HS-27A (cell line): ENCODE measurements around the gene ANKRD45.
A peak's percentile ranks its signal among the peaks of the same experiment; 100 is the strongest.
"Not testable (repeated sequence)": the region's sequence is repeated elsewhere in the genome, so short reads cannot be mapped to it uniquely, and the experiment has no call there.

Experiments
- DNase-seq: peaks from one replicate; pipeline ENCODE4 v3.0.0-alpha.2; 2012; ENCODE audit warnings: low read depth, missing footprints

ANKRD45 gene, protein sequence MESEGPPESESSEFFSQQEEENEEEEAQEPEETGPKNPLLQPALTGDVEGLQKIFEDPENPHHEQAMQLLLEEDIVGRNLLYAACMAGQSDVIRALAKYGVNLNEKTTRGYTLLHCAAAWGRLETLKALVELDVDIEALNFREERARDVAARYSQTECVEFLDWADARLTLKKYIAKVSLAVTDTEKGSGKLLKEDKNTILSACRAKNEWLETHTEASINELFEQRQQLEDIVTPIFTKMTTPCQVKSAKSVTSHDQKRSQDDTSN

DNA sequence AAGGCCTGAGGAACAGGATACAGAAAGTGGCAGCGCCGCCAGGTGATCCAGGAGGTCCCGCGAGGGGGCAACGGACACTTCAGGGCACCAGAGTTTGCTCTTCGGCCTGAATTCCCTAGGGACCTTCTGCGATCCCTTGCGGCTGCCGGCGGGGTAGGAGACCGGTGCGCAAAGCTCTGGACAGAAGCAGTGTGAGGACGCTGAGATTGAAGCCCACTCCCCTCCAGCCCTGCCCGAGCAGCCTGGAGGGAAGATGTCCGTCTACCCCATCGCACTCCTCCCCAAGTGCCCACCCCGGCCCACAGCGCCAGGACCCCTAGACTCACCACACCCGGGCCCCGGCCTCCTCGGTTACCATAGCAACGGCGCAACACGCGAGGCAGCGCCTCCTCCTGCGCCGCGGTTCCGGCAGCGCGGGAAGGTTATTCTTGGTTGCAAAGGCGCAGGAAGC is at the start of gene ANKRD45:
TSS of gene ANKRD45 (minus strand) at position 361 of the 451 bp plus-strand sequence. CDS start 10,433 bp downstream, outside the sequence.
- DNase-seq = no peak

DNA sequence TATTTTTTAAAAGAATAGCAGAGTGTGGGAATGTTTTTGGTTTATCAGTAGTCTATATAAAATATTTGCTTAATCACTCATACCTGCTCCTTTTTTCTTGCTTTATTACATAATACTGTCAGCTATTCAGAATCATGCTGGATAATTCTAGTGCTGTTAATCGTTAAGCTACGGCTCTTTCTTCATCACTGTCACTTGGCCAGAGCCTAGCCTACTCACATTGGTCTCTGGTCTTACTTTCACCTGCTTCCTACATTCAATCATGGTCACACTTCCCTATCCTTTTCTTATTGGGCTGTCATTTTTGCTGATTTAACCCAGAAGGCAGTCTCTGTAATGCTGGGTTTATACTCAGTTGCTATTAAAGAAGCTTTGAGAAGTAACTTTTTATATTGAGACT is 47.6 kb upstream of the ANKRD45 start:
- no peak for DNase-seq

DNA sequence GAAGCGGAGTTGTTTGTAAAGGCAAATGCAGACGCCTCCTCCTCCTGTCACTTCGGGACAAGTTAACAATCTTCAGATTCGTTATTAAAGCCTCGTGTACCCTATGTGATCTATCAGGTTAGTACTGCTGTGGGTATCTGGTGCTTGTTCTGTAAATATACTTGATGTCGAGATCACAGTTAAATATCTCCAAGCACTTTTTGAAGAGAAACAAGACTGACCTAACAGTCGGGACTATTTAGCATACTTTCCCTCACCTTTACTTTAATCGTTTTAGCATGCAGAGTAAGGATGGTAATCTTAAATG is 45.8 kb upstream of the ANKRD45 start:
- DNase-seq = no peak

DNA sequence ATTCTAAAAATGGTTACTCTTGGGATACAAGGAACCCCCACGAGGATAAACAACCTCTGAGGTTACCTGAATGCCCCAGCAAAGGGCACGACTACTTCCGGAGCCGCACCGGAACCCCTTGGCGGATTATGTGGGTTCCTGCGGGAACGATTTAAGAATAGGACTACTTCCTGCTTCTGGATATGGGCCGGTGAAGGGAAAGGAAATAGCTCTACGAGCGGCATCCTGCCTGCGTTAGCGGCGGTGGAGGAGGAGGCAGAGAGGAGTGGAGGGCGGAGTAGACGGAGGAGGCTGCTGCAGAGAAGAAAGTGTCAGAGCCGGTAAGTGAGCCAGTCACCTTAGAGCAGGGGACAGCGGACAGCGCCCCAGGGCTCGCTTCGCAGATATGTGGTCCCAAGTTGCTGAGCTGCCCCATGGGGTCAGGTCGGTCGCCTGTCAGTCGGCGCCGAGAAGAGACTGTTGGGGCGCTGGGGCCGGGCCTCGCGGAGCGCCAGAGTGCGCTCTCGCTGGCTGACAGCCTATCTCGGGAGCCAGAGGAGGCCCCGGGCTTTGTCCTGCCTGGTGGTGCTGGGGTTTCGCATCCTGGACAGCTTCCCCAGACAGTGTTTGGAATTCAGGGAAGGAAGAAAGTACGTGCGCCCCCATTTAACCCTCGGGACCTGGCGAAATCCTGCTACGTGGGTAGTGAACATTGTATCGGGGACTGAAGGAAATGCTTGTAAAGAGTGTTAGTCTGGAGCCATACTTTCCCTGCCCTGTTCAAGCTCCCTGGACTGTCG is 45.3 kb upstream of the ANKRD45 start, which contains the start of gene KLHL20:
TSS of gene KLHL20 (plus strand) at position 223 of the 779 bp plus-strand sequence. CDS start 1,063 bp downstream, outside the sequence.
- DNase-seq = peak; percentile 64

DNA sequence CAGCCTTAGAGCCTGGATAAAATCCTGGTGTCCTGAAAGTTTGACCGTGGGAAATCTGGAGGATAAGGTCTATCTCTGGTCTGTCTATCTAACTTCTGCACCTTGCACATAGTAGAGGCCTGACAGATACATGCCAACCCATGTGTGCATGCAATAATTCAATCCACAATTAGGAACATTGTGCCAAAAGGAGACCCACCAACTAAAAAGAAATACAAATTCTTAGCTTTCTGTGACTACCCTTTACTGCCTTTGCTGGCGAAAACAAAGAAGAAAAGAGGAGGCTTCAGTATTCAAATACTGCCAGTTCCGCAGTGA is 44.7 kb upstream of the ANKRD45 start:
- DNase-seq = no peak

DNA sequence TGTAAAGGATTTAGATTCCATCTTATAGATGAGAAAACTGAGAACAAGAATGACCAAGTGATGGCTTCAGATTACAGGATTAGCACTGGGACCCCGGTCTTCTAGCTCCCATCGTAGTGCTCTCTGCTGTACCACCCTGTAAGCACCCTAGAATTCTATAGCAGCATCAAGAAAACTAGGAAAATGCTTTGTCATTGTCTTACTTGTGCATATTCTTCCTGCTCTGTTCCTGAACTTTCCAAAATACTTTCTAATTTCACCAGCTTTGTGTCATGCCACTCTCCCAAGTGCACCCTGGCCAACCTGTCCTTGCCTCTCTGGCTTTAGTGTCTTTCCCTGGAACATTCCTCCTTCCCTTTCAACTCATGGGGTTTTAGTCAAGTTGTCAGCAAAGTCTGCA is 39.1 kb upstream of the ANKRD45 start:
- DNase-seq = no peak

DNA sequence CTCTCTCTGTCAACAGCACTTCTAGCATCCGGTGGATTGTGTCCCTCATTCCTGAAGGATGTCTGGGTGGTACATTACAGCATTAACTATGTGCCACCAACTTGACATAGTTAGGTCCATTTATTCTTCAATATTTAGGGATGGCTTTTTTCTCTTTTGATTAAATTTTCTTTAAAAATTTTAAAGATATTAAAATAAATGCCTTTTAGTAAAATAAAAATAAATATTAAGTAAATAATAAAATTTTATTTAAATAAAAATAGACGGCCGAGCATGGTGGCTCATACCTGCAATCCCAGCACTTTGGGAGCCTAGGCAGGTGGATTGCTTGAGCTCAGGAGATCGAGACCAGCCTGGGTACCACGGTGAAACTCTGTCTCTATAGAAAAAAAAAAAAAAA is 35.5 kb upstream of the ANKRD45 start:
- no peak for DNase-seq

DNA sequence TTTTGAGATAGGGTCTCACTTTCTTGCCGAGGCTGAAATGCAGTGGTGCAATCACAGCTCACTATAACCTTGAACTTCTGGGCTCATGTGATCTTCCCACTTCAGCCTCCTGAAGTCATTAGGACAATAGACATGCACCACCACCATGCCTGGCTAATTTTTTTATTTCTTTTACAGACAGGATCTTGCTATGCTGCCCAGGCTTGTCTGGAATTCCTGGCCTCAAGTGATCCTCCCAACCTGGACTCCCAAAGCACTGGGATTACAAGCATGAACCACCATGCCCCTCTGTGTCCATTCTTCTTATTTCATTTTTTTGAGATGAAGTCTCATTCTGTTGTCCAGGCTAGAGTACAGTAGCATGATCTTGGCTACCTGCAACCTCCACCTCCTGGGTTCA is 33.1 kb upstream of the ANKRD45 start:
- no peak for DNase-seq

DNA sequence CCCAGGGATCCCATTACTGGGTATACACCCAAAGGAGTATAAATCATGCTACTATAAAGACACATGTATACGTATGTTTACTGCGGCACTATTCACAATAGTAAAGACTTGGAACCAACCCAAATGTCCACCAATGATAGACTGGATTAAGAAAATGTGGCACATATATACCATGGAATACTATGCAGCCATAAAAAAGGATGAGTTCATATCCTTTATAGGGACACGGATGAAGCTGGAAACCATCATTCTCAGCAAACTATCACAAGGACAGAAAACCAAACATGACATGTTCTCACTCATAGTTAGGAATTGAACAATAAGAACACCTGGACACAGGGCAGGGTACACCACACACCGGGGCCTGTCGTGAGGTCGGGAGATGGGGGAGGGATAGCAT is 31.6 kb upstream of the ANKRD45 start:
- not testable (repeated sequence) for DNase-seq

DNA sequence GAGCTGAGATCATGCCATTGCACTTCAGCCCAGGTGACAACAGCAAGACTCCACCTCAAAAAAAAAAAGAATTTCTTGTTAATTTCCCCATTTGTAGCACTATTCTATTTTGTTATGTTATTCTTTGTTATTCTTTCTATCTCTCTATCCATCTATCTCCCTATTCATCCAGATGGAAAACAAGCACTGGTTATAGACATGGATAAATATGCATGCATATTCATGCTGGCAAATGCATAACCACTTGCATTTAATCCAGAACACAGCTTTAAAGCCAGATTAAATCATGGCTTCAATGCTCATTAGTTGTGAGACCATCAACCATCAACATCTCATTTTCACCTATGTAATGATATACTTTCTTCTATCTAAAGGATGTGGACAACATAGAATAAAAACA is 23.6 kb upstream of the ANKRD45 start:
- DNase-seq = no peak

DNA sequence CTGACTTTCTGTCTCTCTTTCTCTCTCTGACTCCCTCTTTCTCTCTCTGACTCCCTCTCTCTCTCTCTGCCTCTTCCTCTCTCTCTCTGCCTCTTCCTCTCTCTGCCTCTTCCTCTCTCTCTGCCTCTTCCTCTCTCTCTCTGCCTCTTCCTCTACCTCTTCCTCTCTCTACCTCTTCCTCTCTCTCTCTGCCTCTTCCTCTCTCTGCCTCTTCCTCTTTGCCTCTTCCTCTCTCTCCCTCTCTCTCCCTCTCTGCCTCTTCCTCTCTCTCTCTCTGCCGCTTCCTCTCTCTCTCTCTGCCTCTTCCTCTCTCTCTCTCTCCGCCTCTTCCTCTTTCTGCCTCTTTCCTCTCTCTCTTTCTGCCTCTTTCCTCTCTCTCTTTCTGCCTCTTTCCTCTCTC is 18.6 kb upstream of the ANKRD45 start:
- no peak for DNase-seq

DNA sequence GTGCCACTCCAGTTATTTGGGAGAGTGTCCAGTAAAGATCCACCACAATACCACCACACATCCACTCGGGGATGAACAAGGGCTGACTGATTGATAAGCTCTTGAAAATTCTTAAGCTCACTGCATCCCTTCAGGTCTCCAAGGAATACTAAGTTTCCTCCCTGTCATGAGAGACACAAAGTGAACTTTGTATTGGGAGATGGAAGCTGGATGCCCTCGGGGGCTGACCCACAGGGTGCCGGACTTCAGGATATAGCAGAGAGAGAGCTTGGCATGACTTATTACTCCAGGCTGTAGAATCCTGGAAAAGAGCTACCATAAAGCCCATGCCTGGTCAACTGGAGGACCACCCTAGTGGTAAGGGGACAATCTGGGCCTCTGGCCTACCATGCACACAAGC is 15.5 kb upstream of the ANKRD45 start:
- DNase-seq = not testable (repeated sequence)

DNA sequence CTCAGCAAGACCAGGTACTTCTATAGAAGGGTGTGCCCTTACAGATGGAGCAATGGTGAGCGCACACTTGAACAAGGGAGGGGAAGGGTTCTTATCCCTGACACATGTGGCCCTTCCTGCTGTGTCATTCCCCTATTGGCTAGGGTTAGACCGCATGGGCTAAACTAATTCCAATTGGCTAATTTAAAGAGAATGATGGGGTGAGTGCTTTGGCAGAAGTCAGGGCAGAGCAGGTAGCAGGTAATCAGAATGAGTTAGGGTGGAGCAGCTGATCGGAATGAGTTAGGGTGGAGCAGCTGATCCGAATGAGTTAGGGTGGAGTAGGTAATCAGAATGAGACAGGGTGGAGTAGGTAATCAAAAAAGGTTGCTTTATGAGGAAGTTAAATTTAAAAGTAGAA is 14.2 kb upstream of the ANKRD45 start:
- DNase-seq = not testable (repeated sequence)

DNA sequence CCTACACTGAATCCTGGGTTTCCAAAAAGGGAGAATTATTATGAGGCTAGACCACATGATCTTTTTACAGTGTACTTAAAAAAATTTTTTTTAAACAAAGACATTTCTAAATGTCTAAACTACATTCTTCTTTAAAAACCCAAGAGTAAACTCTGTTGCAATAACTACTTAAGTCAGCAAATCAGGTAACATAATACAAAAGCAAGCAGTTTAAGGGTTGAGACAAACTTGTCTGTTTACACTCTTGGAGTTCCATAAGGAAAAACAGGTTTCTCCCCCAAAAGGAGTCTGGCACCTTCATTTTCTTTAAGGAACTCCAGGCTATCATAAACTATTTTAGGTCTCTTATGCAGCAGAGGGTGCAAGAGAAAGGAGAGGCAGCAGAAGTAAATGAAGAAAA is 12.5 kb upstream of the ANKRD45 start:
- DNase-seq = no peak

DNA sequence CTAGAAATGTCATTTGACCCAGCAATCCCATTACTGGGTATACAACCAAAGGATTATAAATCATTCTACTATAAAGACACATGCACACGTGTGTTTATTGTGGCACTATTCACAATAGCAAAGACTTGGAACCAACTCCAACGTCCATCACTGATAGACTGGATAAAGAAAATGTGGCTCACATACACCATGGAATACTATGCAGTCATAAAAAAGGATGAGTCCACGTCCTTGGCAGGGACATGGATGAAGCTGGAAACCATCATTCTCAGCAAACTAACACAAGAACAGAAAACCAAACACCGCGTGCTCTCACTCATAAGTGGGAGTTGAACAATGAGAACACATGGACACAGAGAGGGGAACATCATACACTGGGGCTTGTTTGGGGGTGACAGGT is 10.5 kb upstream of the ANKRD45 start:
- DNase-seq = not testable (repeated sequence)

DNA sequence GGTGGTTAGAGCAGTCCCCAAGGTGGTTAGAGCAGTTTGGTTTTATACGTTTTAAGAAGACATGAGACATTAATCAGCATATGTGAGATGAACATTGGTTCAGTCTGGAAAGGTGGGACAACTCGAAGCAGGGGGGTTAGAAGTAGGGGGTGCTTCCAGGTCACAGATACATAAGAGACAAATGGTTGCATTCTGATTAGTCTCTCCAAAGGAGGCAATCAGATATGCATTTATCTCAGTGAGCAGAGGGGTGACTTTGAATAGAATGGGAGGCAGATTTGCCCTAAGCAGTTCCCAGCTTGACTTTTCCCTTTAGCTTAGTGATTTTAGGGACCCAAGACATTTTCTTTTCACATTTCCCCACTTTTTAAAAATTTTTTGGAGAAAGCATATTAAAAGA is 4.8 kb upstream of the ANKRD45 start:
- DNase-seq = not testable (repeated sequence)

DNA sequence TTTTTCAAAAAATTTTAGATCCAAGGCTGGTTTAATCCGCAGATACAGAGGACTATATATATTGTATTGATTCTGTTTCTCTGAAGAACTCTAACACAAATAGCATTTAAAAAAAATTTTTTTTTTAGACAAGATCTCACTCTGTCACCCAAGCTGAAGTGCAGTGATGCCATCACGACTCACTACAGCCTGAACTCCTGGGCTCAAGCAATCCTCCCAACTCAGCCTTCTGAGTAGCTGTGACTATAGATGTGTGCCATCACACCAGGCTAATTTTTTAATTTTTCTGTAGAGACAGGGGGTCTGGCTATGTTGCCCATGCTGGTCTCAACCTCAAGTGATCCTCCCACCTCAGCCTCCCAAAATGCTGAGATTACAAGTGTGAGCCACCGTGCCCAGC is 3.0 kb downstream of the ANKRD45 start:
- no peak for DNase-seq

DNA sequence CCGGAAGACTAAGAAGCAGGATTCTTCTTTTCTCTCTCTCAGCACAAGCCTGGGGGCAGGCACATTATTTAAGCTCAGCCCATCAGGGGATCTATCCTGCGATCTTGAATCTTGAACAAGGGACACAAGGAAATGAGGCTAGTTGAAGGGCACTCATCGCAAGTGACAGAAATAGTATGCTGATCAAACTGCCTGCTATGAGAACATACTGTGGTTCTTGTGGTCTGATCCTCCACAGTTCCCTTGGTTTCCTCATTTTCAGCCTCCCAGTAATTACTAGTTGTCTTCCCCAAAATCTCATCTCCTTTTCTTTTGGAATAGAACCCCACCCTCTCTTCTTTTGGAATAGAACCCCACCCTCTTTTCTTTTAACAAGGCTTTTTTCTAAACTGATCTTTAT is 6.5 kb downstream of the ANKRD45 start:
- DNase-seq = no peak

DNA sequence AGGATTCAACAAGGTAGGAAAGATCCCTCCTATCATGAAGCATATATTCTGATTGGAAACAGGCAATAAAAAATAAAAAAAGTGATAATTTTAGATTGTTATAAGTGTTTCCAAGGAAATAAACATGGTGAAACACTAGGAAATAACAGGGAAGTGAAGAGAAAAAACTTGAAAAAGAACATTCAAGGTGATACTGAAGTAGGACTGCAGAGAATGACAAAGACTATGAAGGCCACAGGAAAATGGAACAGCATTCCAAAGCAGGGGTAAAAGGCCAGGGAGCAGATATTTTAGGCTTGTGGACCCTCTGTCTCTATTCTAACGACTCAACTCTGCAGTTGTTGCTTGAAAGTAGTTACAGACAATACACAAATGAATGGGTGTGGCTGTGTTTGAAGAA is 7.9 kb downstream of the ANKRD45 start:
- DNase-seq = no peak

DNA sequence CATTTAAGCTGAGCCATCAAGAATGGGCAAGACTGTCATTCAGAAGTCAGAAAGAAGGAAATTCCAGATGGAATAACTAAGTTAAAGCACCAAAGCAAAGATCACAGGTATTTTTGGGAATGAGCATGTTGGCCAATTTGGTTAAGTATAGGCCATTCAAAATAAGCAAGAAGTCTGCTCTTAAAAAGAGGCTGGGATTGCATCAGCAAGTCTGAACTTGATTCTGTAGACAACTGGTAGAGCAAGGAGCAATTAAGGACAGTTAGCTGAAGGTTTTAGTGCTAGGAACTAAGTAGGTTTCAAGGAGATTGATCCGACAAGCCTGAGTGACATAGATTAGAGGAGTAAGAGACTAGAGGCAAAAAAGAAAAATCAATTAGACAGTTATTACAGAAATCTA is 8.4 kb downstream of the ANKRD45 start:
- DNase-seq = no peak

DNA sequence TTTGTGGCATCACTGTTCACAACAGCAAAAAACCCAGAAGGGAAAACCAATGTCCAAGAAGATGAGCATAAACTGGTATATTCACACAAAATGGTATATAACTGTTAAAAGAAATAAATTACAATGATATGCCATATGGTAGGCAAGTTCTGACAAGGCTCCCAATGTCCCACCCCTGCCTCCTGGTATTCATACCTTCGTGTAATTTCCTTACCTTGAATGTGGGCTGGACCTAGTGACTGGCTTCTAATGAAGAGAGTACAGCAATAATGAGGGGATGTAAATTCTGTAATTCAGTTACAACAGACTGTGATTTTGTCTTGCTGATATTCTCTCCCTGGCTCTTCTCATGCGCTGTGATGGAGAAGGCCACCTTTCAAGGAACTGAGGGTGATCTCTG is 9.3 kb downstream of the ANKRD45 start:
- no peak for DNase-seq

DNA sequence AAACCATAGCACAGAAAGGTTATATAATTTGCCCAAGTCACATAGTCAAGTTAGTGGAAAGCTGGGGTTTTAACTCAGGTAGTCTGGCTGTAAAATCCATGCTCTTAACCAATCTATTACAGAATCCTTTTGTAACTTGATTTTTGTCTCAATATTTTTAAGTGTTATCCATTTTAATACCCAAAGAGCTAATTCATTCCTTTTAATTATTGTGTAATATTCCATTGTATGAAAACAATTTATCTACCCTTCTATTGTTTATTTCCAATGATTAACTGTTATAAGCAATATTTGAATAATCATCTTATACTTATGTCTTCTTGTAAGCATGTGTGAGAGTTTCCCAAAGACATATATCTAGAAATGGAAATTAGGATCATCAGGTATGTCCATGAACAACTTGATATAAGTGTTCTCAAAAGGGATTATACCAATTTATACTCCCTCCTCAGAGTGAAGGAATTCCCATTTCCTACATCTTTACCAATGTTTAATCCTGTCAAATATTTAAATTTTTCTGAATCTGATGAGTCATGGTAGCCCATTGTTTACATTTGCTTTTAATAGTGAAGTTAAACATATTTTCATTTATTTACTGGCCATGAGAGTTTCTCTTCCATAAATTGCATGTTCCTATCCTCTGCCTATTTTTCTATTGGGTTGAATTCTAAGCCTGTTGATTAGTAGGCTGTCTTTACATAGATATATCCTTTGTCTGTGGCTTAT is 20.6 kb downstream of the ANKRD45 start:
- DNase-seq = no peak

DNA sequence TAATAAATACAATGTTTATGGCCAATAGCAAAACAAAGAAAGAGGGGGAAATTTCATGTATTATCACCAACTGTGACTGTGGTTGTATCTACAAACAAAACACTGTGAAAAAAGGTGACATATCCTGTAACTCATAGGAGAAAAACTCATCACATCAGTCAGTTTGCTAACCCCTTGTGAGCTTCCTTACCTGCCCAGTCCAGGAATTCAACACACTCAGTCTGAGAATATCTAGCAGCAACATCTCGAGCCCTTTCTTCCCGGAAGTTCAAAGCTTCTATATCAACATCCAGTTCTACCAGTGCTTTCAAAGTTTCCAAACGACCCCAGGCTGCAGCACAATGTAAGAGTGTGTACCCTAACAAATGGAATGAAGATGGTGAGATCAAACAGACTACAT is 23.0 kb downstream of the ANKRD45 start:
- DNase-seq = no peak
